GM21526 (cell line): ENCODE measurements around the gene MFSD12.

Experiments used
- ATAC-seq: cut with Tn5 transposase; IDR thresholded peaks from one replicate; pipeline ENCODE4 v1.9.1; 2021; ENCODE audit warnings: moderate library complexity; ENCODE audit not compliant: unreplicated experiment, low FRiP score

Gene MFSD12

GRCh38 chr19:3526507-3527237, 30.7 kb downstream of the MFSD12 start:
- ATAC-seq: no peak

- no peak for ATAC-seq
Observed at GRCh38 chr19:3524904-3525451, 32.4 kb downstream of the MFSD12 start.

- no peak for ATAC-seq
Observed at GRCh38 chr19:3524078-3524842, 33.1 kb downstream of the MFSD12 start.

DNA sequence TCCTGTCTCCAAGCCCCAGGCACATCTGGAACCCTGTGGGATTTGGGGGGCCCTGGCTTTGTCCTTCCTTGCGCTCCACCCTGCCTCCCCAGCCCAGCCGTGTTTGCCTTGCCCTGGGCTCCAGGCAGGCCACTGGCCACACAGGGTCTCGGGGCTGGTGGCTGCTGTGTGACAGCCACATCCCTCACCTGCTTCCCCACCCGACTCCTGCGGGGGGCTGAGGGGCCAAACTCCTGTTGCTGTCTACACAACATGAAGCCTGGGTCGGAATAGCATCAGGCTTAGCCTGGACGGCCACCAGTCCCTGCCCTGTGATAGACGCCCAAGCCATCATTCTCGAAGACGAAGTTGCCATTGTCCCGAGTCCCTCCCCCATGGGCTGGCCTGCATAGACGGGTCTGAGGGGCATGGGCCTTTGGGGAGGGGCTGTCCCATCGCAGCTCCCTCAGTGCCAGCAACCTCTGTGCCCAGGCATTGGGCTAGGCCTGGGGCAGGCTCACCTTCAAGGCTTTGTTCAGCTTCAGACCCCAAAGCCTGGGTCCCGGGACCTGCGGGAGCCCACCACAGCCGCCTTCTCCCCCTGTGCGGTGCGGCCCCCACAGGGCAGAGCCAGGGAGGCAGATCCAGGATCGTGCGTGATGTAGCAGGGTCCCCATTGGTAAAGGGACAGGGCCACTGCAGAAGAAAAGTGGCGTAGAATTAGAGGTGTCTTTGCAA, 33.9 kb downstream of the MFSD12 start:
- no peak for ATAC-seq

DNA sequence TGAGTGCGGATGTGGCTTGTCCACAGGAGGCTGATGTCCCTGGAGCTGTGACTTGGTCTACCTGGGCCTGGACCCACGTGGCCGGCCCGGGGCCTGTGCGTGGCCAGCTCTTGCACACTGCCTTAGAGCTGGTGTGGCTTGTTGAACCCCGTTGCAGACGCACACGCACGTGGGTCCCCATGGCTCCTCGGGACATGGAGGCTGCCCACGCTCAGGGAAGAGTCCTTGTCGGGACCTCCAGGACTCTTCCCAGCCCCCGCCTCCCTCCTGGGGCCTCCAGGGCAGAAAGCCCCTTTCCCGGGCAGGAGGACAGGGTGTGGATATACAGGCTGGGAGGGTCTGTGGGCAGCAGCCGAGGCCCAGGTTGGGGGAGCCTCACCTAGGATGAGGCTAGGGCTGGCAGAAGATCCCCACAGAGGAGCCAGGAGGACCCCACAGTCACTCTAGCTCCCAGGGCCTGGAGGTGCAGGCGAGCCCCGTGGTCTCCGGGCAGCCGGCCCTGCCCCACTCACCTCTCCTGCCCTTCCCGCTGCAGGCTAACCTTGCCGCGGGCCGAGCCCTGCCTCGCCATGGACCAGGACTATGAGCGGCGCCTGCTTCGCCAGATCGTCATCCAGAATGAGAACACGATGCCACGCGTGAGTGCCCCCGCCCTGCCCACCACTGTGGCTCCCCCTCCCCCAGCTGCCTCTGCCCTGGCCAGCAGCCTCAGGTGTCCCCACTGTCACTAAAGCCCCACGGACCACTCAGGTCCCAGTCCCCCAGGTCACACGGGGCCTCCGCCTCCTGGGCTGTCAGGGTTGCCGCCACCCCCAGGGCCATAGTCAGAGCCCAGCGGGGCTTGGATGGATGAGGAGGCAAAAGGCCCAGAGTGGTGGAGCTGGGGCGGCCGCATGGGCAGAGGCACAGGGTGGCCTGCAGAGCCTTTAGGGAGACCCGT, 34.7 kb downstream of the MFSD12 start:
- no peak for ATAC-seq

DNA sequence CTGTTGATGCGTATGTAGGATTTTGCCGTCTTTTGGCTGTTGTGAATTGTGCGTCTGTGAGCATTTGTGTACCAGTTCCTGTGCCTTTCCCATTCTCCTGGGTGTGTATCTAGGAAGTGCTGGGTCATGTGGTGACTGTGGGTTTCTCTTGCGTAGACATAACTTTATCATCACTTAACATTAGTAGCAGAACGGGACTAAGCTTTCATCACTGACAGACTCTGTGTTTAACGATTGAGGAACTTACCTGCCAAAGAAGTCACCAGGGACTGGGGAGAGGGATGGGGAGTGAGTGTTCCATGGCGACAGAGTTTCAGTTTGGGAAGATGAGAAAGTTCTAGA, 36.3 kb downstream of the MFSD12 start:
- ATAC-seq: no peak

DNA sequence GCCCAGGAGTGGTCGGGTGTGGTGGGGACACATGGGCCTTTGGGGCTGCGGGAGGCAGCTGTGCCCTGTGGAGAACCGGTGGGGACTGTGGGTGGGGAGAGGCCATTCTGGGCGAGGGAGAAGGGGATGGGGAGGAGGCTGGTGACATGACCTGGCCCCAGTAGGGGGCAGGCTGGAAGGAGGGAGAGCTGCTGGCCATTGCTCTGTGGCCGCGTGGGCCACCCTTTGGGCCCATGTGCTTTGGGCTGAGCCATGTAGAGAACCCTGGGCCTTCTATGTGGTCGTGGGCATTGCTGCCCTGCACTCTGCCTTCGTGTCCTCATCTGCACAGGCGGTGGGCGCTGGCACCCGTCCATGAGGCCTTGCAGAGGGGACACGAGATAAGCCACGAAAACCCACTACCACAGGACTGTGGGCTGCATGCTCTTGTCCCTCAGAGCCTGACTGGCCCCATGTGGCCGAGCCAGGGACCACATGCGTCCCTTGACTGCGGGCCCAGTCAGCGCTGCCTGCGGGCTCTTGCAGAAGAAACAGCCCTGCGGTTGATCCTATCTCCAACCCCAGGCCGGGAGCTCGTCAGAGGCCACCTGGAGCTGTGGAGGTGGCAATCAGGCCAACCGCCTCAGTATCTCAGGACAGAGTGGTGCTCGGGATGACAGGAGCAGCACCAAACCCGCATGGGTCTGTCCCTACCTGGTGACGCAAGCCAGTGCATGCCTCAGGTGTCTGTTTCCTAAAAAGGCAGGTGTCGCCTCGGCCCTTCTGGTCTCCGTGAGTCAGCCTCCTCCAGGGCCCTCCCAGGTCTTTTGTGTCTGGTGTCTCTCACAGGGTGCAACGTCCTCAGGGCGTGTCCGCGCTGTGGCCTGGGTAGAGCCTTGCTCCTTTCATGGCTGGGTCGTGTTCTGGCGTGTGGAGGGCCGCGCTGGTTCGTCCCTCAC, 37.0 kb downstream of the MFSD12 start:
- ATAC-seq: no peak

DNA sequence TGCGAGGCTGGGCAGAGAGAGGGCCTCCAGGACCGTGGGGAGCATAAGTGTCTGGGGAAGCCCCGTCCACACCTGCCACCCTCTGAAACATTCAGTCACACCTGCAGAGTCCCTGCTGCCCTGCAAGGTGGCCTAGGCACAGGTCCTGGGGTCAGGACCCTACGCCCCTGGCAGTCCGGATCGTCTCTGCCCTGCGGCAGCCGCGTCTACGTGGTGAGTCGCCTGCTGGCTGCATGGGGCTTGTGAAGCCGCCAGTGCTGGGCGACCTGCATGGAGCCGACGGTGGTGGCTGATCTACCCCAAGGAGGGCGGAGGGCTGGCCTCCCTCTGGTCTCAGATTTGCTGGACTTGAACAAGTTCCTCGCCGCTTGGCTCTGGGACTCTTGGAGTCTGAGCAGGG, 38.3 kb downstream of the MFSD12 start:
- no peak for ATAC-seq

DNA sequence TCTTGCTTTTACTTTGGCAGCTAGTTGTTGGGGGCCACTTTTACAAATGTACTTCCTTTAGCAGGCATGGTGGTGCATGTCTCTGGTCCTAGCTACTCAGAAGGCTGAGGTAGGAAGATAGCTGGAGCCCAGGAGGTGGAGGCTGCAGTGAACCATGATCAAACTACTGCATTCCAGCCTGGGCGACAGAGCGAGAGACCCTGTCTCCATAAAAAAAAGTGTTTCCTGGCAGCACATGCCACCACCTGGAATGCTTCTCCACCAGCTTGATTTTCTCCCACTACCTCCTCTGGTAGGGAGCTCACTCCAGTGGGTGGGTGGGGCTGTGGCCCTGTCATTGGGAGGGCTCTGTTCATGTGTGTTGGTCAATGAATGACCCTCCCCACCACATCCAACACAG, 38.7 kb downstream of the MFSD12 start:
- no peak for ATAC-seq

DNA sequence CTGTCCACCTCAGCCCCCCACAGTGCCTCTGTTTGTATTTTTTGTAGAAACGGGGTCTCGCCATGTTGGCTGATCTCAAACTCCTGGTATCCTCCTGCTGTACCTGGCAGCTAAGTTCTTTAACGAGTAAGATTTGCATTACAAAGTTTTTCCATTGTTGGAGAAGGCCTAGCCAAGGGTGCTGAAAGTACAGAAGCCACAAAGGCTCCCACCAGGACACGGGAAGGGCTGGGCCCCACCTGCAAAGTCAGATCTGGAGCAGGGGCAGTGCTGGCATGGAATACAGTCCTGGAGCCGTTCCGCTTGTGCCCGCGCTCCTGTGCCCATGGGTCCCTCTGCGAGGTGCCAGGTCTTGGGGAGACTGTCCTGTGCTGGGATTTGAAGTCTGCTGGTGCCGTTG, 39.1 kb downstream of the MFSD12 start:
- ATAC-seq: no peak

GRCh38 chr19:3517638-3518037, 39.7 kb downstream of the MFSD12 start:
- ATAC-seq: no peak

DNA sequence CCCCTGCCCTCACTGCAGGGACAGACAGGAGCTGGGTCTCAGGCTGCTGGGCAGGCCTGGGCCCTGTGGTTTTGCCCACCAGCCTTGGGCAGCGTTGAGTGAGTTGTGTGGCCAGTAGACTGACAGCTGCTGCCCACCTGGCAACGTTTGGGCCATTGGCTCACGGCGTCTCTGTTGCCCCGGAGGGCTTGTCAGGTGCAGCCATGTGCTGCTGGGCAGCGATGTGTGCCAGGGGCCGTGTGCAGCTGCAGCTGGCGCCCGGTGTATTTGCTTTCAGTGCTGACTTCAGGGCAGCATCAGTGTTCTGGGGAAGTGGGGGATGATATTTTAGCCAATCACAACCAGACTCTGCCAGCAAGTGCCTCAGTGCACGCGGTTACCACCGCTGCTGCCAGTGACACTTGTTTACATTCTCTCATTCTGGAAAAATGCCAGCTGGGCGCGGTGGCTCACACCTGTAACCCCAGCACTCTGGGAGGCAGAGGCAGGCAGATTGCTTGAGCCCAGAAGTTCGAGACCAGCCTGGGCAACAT, 40.6 kb downstream of the MFSD12 start:
- ATAC-seq: no peak

GRCh38 chr19:3515891-3516422, 41.4 kb downstream of the MFSD12 start:
- no peak for ATAC-seq

GRCh38 chr19:3514930-3515329, 42.5 kb downstream of the MFSD12 start:
- no peak for ATAC-seq

- ATAC-seq: no peak
Observed at GRCh38 chr19:3513229-3514140, 43.9 kb downstream of the MFSD12 start.

DNA sequence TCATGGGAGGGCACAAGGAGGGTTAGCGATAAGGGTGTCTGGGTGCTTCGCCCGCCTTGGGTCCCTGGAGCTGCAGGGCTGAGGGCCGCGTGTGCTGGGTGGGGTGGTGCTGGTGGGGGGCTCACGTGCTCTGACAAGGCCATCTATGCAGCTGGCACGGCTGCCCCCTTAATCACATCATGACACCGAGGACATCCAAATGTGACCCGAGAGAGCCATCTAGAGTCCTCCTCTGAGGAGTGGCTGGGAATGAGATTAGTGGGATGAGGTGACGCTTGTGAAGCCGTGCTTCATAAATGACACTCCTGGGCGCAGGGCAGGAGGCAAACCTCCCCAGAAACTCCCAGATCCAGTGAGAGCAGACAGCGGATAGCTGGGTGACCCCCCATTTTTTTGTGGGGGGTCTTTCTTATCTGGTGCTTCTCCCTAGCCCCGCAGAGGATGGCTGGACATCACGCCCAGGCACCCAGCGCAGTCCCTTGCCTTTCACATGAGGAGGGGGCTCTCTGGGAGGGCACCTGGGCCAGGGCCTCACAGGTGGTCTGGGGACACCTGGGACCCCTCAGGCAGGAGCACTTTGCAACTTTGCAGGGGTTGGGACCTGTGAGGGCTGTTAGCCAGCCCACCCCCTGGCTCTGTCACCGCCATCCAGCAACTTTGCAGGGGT, 44.7 kb downstream of the MFSD12 start:
- ATAC-seq: no peak
